Measurements from ENCODE around the gene EPB41L3. TPM values are rescaled to one million over a fixed set of nuclear protein-coding genes. Genes with fewer than 3 reads are reported as not detected.

EPB41L3 gene
- total RNA-seq, 1 experiment from 2014 or later = 0.36 TPM

DNA sequence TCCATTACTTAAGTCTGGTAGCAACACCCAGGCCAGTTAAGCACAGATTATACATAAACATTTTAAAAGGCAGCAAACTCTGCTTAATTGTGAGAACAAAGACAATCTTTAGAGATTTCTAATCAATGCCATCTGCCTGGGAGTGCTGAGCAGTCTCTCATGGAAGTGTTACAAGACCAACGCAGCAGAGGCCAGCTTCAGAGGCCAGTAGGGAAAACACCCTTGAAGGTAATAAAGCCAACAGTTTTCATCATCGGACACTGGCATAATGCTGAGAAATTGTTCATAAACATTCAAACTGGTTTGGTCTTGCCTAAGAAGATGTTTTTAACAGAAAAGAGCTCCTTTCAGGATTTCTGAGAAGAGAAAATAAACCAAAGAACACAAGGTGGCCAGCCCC, 35.0 kb downstream of the EPB41L3 start:
- Histone ChIP-seq H3K36me3 (ENCODE audit: control insufficient read depth, insufficient read depth, low read length) (no peaks in the 10 kb centered on the region), H3K9me3 (ENCODE audit: control insufficient read depth, insufficient read depth, low read depth, low read length) (no peaks in the 10 kb centered on the region), H3K27ac (ENCODE audit: low read length) (no peak overlapping the region), H3K4me1 (ENCODE audit: control insufficient read depth, insufficient read depth, low read length) (no peaks in the 10 kb centered on the region), H3K27me3 (ENCODE audit: control insufficient read depth, insufficient read depth, low read length) (no peaks in the 10 kb centered on the region), H3K4me3 (ENCODE audit: low read depth in 2 of 2, low read length in 2 of 2) (no peak overlapping the region)
- CTCF ChIA-PET = no interaction called here
- in situ Hi-C loops (cut with HindIII; ENCODE audit: low pct_unique_long_range_greater_than_20kb, low sequenced_read_pairs) (no loop called here), intact Hi-C loops (cut with micrococcal nuclease; ENCODE audit: unreplicated experiment) (no loop called here)
- DNase-seq (ENCODE audit: low read depth, low spot score) = no peak
- no TSS peak for BruUV-seq (replicated peaks)
- no peak for ATAC-seq
- no peak for TF ChIP-seq SIN3A (IDR thresholded peaks at IDR 0.05; ENCODE audit: borderline replicate concordance, insufficient read depth, low read depth, low read length)
- TF ChIP-seq TCF7L2 (IDR thresholded peaks at IDR 0.05; ENCODE audit: low read depth, low read length) = no peak
- TF ChIP-seq POLR2AphosphoS5 (IDR thresholded peaks at IDR 0.05; ENCODE audit: low read depth, low read length) = no peak
- TF ChIP-seq, protein P1, sequence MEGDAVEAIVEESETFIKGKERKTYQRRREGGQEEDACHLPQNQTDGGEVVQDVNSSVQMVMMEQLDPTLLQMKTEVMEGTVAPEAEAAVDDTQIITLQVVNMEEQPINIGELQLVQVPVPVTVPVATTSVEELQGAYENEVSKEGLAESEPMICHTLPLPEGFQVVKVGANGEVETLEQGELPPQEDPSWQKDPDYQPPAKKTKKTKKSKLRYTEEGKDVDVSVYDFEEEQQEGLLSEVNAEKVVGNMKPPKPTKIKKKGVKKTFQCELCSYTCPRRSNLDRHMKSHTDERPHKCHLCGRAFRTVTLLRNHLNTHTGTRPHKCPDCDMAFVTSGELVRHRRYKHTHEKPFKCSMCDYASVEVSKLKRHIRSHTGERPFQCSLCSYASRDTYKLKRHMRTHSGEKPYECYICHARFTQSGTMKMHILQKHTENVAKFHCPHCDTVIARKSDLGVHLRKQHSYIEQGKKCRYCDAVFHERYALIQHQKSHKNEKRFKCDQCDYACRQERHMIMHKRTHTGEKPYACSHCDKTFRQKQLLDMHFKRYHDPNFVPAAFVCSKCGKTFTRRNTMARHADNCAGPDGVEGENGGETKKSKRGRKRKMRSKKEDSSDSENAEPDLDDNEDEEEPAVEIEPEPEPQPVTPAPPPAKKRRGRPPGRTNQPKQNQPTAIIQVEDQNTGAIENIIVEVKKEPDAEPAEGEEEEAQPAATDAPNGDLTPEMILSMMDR (IDR thresholded peaks at IDR 0.05) = no peak
- TF ChIP-seq, protein P2, sequence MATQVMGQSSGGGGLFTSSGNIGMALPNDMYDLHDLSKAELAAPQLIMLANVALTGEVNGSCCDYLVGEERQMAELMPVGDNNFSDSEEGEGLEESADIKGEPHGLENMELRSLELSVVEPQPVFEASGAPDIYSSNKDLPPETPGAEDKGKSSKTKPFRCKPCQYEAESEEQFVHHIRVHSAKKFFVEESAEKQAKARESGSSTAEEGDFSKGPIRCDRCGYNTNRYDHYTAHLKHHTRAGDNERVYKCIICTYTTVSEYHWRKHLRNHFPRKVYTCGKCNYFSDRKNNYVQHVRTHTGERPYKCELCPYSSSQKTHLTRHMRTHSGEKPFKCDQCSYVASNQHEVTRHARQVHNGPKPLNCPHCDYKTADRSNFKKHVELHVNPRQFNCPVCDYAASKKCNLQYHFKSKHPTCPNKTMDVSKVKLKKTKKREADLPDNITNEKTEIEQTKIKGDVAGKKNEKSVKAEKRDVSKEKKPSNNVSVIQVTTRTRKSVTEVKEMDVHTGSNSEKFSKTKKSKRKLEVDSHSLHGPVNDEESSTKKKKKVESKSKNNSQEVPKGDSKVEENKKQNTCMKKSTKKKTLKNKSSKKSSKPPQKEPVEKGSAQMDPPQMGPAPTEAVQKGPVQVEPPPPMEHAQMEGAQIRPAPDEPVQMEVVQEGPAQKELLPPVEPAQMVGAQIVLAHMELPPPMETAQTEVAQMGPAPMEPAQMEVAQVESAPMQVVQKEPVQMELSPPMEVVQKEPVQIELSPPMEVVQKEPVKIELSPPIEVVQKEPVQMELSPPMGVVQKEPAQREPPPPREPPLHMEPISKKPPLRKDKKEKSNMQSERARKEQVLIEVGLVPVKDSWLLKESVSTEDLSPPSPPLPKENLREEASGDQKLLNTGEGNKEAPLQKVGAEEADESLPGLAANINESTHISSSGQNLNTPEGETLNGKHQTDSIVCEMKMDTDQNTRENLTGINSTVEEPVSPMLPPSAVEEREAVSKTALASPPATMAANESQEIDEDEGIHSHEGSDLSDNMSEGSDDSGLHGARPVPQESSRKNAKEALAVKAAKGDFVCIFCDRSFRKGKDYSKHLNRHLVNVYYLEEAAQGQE (IDR thresholded peaks at IDR 0.05; ENCODE audit: insufficient read depth in 1 of 2, low read depth in 2 of 2, low read length in 1 of 2) = no peak
- POLR2A ChIA-PET = no interaction called here

DNA sequence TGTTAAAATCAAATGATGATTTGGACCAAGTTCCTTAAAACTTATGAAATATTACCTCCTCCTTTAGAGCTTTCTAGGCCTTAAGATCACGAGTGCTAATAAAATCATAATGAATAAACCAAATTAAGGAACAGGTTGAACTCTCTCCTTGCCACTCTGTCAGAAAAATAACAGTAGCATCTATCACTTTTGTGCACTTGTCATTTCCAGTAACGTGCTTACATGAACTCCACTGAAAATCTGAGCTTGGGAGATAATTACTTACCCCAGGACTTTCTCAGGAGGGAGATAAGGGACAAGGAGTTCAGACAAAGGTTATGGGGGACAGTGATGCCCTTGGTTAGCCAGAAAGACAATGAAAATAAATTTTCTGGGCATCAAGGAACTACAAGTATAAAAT, 36.0 kb downstream of the EPB41L3 start:
- intact Hi-C loops (cut with micrococcal nuclease; ENCODE audit: unreplicated experiment) = no loop called here
- Histone ChIP-seq H3K4me1 (ENCODE audit: control insufficient read depth, insufficient read depth, low read length) (no peaks in the 10 kb centered on the region), H3K27me3 (ENCODE audit: control insufficient read depth, insufficient read depth, low read length) (no peaks in the 10 kb centered on the region), H3K36me3 (ENCODE audit: control insufficient read depth, insufficient read depth, low read length) (no peaks in the 10 kb centered on the region), H3K27ac (ENCODE audit: low read length) (no peak overlapping the region), H3K4me3 (ENCODE audit: low read depth in 2 of 2, low read length in 2 of 2) (no peak overlapping the region), H3K9me3 (ENCODE audit: control insufficient read depth, insufficient read depth, low read depth, low read length) (no peaks in the 10 kb centered on the region)
- no TSS peak for BruUV-seq (replicated peaks)
- POLR2A ChIA-PET = no interaction called here
- ATAC-seq = no peak
- in situ Hi-C loops (cut with HindIII; ENCODE audit: low pct_unique_long_range_greater_than_20kb, low sequenced_read_pairs) = no loop called here
- CTCF ChIA-PET = no interaction called here
- TF ChIP-seq, protein P2 (IDR thresholded peaks at IDR 0.05; ENCODE audit: insufficient read depth in 1 of 2, low read depth in 2 of 2, low read length in 1 of 2) = no peak
- TF ChIP-seq, protein P1 (IDR thresholded peaks at IDR 0.05) = no peak
- TF ChIP-seq POLR2AphosphoS5 (IDR thresholded peaks at IDR 0.05; ENCODE audit: low read depth, low read length) = no peak
- no peak for TF ChIP-seq SIN3A (IDR thresholded peaks at IDR 0.05; ENCODE audit: borderline replicate concordance, insufficient read depth, low read depth, low read length)
- no peak for DNase-seq (ENCODE audit: low read depth, low spot score)
